GM18517 (cell line): Measurements from ENCODE around the gene CMYA5.

Experiments
- ATAC-seq: cut with Tn5 transposase; IDR thresholded peaks from one replicate; pipeline ENCODE4 v1.9.1; 2021; ENCODE audit warnings: mild to moderate bottlenecking, moderate library complexity; ENCODE audit not compliant: unreplicated experiment

Gene CMYA5

GRCh38 chr5:79834098-79834753, 144.6 kb downstream of the CMYA5 start:
- no peak for ATAC-seq

GRCh38 chr5:79834754-79835714, 145.4 kb downstream of the CMYA5 start:
- no peak for ATAC-seq

GRCh38 chr5:79837761-79838551, 148.3 kb downstream of the CMYA5 start:
- ATAC-seq, result no peak

GRCh38 chr5:79840084-79840990, 150.7 kb downstream of the CMYA5 start:
- ATAC-seq, result no peak

- ATAC-seq, result no peak
Observed at GRCh38 chr5:79841172-79841571, 151.5 kb downstream of the CMYA5 start.

- no peak for ATAC-seq
Observed at GRCh38 chr5:79842006-79842881, 152.6 kb downstream of the CMYA5 start.

- no peak for ATAC-seq
Observed at GRCh38 chr5:79842991-79843390, 153.4 kb downstream of the CMYA5 start.

- ATAC-seq, result no peak
Observed at GRCh38 chr5:79843450-79844388, 154.1 kb downstream of the CMYA5 start.

GRCh38 chr5:79844571-79844970, 154.9 kb downstream of the CMYA5 start:
- no peak for ATAC-seq

- ATAC-seq, result no peak
Observed at GRCh38 chr5:79845448-79846197, 156.0 kb downstream of the CMYA5 start.

GRCh38 chr5:79846198-79846521, 156.5 kb downstream of the CMYA5 start:
- ATAC-seq, result no peak

GRCh38 chr5:79847561-79847960, 157.9 kb downstream of the CMYA5 start:
- ATAC-seq, result no peak

GRCh38 chr5:79849061-79849460, 159.4 kb downstream of the CMYA5 start:
- no peak for ATAC-seq
